Activated CD8-positive, alpha-beta T cell treated with anti-CD3 and anti-CD28 coated beads for 36 hours (primary cell): ENCODE data around the gene PLCXD1. TPM values are rescaled to one million over a fixed set of nuclear protein-coding genes. Genes with fewer than 3 reads are reported as not detected.

Source experiments
- ATAC-seq: fragments of 200-7000 bp; cut with Tn5 transposase; one replicate; pipeline ENCODE4 v1.10.0; 2021; ENCODE audit warnings: mild to moderate bottlenecking, moderate library complexity
- CTCF ChIA-PET: fragments of 350-600 bp; sonication (Branson Sonifier 250); formaldehyde crosslinking; loops from one replicate; lab custom pipeline; 2021; ENCODE audit warnings: antibody characterized with exemption; lab: Charles Lee
- POLR2A ChIA-PET: fragments of 350-600 bp; sonication (Branson Sonifier 250); formaldehyde crosslinking; loops from one replicate; lab custom pipeline; 2021; ENCODE audit warnings: antibody characterized with exemption; lab: Charles Lee
- DNase-seq: peaks from one replicate; pipeline ENCODE4 v3.0.0-alpha.2; 2020
- H3K27ac Mint-ChIP-seq: one replicate; pipeline ENCODE4 v1.8.0; 2021; ENCODE audit warnings: mild to moderate bottlenecking, mixed read lengths
- H3K27me3 Mint-ChIP-seq: one replicate; pipeline ENCODE4 v1.8.0; 2021; ENCODE audit warnings: mixed read lengths
- H3K36me3 Mint-ChIP-seq: one replicate; pipeline ENCODE4 v1.8.0; 2021; ENCODE audit warnings: low read depth, mixed read lengths
- H3K4me1 Mint-ChIP-seq: one replicate; pipeline ENCODE4 v1.8.0; 2021; ENCODE audit warnings: low read depth, mixed read lengths
- H3K4me3 Mint-ChIP-seq: one replicate; pipeline ENCODE4 v1.8.0; 2021; ENCODE audit warnings: mild to moderate bottlenecking, moderate library complexity, mixed read lengths
- H3K9me3 Mint-ChIP-seq: one replicate; pipeline ENCODE4 v1.8.0; 2021; ENCODE audit warnings: mixed read lengths
- intact Hi-C: fragments of 100-400 bp; cut with micrococcal nuclease; formaldehyde crosslinking; loops from one replicate; pipeline ENCODE4 v1.10.0; 2022
- total RNA-seq, 2 experiments: library from RNA; stranded (reverse); gene quantifications; one replicate each; pipeline ENCODE4 v1.2.3, GENCODE V29; 2021
- TF ChIP-seq, protein P1 (sequence below): fragments of 200-600 bp; IDR thresholded peaks from one replicate; pipeline ENCODE4 v1.8.0; 2022; ENCODE audit warnings: antibody characterized with exemption, mild to moderate bottlenecking

PLCXD1 gene
- total RNA-seq, 2 experiments from 2014 or later, result 63.9 to 65.7 TPM

DNA sequence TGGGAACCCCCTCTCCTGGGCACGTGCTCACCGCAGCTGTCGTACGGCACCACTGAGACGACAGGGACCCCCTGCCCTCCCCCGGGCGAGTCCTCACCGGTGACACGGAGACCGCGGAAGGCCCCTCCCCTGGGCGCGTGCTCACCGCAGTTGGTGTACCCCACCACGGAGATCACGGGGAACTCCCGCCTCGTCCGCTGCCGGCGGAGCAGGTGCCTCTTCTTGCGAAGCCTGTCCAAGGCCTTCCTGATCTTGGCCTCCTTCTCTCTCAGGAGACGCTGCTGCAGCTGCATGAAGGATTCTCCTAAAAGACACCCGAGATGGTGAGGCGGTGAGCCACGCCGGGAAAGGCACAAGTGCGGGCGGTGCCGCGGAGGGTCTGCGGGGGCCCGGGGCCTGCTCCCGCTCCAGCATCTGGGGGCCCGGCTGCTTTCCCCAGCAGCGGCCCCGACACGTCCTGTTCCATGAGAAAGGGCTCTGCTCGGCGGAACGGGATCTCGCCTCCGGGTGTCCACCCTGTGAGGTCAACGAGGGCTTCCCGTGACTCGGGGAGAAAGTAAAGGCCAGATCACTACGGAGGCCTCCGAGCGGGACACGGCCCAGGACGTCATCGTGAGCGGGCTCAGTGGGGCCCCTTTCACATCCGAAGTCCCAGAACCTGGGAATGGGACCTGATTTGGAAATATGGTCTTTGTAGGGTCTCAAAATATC lies 31.6 kb downstream of the PLCXD1 start:
- ATAC-seq (no peak), DNase-seq (no peak)
- peaks cover 8% of the 10 kb centered on the region for H3K4me1 Mint-ChIP-seq
- no peaks in the 10 kb centered on the region for H3K27me3 Mint-ChIP-seq
- H3K9me3 Mint-ChIP-seq, result no peaks in the 10 kb centered on the region
- peaks cover 35% of the 10 kb centered on the region for H3K36me3 Mint-ChIP-seq
- H3K27ac Mint-ChIP-seq, result no peak overlapping the region
- CTCF ChIA-PET, result no interaction called here
- H3K4me3 Mint-ChIP-seq, result no peak overlapping the region
- TF ChIP-seq, protein P1, sequence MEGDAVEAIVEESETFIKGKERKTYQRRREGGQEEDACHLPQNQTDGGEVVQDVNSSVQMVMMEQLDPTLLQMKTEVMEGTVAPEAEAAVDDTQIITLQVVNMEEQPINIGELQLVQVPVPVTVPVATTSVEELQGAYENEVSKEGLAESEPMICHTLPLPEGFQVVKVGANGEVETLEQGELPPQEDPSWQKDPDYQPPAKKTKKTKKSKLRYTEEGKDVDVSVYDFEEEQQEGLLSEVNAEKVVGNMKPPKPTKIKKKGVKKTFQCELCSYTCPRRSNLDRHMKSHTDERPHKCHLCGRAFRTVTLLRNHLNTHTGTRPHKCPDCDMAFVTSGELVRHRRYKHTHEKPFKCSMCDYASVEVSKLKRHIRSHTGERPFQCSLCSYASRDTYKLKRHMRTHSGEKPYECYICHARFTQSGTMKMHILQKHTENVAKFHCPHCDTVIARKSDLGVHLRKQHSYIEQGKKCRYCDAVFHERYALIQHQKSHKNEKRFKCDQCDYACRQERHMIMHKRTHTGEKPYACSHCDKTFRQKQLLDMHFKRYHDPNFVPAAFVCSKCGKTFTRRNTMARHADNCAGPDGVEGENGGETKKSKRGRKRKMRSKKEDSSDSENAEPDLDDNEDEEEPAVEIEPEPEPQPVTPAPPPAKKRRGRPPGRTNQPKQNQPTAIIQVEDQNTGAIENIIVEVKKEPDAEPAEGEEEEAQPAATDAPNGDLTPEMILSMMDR, result no peak
- intact Hi-C loops, result no loop called here
- POLR2A ChIA-PET, result no interaction called here

DNA sequence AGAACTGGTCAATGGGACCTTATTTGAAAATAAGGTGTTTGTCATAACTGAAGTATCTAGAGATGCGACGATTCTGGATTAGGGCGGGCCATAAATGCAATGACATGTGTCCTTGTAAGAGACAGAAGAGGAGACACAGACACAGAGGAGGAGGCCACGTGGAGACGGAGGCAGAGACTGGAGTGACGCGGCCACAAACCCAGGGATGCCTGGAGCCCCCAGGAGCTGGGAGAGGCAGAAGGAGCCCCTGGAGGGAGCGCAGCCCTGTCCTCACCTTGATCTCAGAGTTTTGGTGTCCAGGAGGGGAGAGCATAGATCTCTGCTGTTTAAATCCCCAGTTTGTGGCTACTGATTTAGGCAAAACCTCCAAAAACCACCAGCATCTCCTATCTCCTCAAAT lies 32.4 kb downstream of the PLCXD1 start:
- no peak overlapping the region for H3K27ac Mint-ChIP-seq
- DNase-seq (no peak), ATAC-seq (no peak)
- H3K4me1 Mint-ChIP-seq, result peaks cover 8% of the 10 kb centered on the region
- intact Hi-C loops, result no loop called here
- POLR2A ChIA-PET, result no interaction called here
- TF ChIP-seq, protein P1, result no peak
- H3K27me3 Mint-ChIP-seq, result no peaks in the 10 kb centered on the region
- no peak overlapping the region for H3K4me3 Mint-ChIP-seq
- no peaks in the 10 kb centered on the region for H3K9me3 Mint-ChIP-seq
- CTCF ChIA-PET, result no interaction called here
- H3K36me3 Mint-ChIP-seq, result peaks cover 32% of the 10 kb centered on the region

DNA sequence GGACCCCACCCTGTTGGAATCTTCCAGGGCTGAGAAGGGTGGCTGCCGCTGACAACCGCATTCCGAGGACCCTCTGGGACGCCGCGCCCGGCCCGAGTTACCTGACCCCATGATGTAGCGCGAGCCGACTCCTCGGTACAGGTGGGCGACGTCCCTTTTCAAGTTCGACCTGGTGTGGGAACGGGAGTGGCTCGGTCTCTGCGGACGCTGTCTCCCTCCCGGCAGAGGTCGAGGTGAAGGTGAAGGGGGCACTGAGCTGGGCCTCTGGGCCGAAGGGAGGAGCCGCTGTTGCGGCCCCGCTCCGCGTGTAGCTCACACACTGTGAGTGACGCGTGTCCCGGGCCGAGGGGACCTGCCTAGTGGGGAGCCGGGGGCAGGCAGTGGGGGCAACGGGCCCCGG lies 32.9 kb downstream of the PLCXD1 start:
- TF ChIP-seq, protein P1, result no peak
- Mint-ChIP-seq H3K27me3 (no peaks in the 10 kb centered on the region), H3K36me3 (peaks cover 32% of the 10 kb centered on the region), H3K9me3 (no peaks in the 10 kb centered on the region), H3K4me3 (no peak overlapping the region), H3K27ac (no peak overlapping the region), H3K4me1 (peaks cover 8% of the 10 kb centered on the region)
- CTCF ChIA-PET, result no interaction called here
- POLR2A ChIA-PET, result no interaction called here
- DNase-seq (no peak), ATAC-seq (no peak)
- intact Hi-C loops, result no loop called here

DNA sequence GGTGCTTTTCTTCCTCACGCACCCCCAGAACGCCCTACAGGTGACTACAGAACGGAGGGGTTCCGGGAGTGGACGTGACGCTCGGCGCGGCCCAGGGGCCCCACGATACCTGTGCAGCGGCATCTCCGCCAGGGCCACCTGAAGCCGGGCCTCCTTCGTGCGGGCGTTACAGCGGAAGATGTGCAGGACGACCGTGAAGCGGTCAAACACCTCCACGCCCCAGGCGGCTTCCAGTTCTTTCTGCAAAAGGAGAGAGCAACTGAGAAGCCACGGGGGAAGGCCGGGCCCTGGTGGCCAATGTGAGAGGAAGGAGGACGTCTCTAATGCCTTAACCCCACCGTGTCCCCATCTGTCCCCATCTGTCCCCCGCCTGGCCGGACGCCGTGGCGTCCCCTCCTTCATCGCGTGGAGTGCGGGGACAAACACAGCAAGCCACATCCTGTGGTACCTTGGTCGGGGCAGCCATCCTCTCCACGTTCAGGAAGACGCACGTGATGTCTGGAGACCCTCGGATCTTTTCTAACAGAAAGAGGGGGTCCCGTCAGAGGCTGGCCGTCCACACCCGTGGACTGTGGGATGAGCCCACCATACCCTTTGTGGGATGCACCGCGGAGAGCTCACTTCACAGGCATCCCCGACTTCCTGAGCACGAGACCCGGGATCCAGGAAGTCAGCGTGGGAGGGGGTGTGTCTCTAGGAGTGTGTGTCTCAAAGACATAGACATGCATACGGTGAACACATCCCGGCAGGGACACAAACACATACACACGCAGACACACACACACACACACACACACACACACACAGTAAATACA lies 33.8 kb downstream of the PLCXD1 start:
- H3K4me3 Mint-ChIP-seq, result no peak overlapping the region
- ChIA-PET CTCF (no interaction called here), POLR2A (no interaction called here)
- H3K27ac Mint-ChIP-seq, result no peak overlapping the region
- DNase-seq (no peak), ATAC-seq (no peak)
- peaks cover 28% of the 10 kb centered on the region for H3K36me3 Mint-ChIP-seq
- no peaks in the 10 kb centered on the region for H3K9me3 Mint-ChIP-seq
- intact Hi-C loops, result no loop called here
- TF ChIP-seq, protein P1, result no peak
- no peaks in the 10 kb centered on the region for H3K27me3 Mint-ChIP-seq
- H3K4me1 Mint-ChIP-seq, result peaks cover 8% of the 10 kb centered on the region
